ENCODE data around the gene MGAT4C.
"Not testable (repeated sequence)": the region's sequence is repeated elsewhere in the genome, so short reads cannot be mapped to it uniquely, and the experiment has no call there.

Gene MGAT4C

DNA sequence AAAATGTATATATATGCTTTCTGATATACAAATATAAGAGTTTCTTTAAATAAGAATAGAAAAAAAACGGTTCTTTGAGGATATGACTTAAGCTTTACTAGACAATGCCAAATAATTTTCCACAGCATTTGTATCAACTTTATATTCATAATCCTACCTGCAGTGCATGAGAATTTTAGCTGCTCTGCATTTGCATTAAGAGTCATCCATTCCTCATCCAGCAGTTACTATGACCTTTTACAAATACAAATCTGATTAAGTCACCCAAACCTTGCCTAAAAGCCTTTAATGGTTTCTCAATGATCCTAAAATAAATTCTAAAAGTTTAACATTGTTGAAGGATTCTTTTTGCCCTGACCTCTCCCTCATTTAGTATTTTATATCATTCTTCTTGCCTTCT is 116.5 kb downstream of the MGAT4C start:
- in situ Hi-C loops (cut with MboI; ENCODE audit: low sequenced_read_pairs) = no loop called here

DNA sequence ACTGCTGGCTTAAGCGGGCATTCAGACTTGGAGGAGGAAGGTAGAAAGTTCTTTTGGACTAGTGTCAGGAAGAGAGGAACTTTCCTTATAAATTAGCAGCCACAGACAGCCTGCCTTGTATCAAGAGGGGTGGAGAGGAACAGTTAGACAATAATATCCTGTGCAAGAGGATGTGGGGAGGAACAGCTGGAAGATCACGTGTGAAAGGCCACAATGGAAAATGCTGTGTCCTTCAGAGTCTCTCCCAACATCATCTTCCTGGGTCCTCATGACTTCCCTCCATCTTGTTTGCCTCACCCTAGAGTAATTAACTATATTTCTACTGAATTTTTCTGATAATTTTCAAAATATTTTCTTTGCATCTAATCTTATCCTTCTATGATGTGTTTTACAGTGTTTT is 117.4 kb downstream of the MGAT4C start:
- in situ Hi-C loops (cut with MboI; ENCODE audit: low sequenced_read_pairs) = no loop called here

DNA sequence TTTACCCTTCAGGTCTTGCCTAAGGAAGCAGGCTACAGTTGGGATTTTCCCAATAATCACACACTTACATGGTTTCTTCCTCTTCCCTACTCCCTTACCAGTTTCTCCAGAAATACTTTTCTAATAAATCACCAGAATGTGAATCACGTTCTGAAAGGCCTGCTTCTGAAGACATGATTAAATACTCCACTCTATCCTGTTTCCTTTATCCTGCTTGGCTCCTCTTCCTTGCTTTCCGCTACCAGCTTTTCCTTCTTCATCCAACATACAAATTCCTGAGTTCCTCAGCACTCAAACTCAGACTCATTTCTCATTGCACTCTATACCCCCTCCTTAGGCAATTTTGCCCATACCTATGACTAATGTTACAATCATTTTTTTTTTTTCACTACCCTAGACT is 118.3 kb downstream of the MGAT4C start:
- in situ Hi-C loops (cut with MboI; ENCODE audit: low sequenced_read_pairs) = no loop called here

DNA sequence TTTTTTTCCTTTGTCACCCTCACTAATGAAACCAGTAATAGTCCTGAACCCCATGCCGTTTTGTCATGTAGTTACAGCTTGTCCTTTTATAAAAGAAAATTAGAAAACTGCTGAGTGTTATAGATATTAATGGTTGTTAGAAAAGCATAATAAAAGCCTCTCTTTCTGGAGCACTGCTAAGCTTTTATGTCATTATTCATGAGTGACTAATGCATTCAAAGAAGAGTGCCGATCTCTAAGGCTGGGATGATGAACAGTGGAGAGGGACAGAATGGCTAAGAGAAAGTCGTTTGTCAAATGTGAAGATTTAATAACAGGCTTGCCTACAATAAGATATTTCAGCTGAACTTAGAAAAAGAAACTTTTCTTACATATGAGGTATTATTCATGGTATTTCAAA is 121.6 kb downstream of the MGAT4C start:
- in situ Hi-C loops (cut with MboI; ENCODE audit: low sequenced_read_pairs) = no loop called here

DNA sequence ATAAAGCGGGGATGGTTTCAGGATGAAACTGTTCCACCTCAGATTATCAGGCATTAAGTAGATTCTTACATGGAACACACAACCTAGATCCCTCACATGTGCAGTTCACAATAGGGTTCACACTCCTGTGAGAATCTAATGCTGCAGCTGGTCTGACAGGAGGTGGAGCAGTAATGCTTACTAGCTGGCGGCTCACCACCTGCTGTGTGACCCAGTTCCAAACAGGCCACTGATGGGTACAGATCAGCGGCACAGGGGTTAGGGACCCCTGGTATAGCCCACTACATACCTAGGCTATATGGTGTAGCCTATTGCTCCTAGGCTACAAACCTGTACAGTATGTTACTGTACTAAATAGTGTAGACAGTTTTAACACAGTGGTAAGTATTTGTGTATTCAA is 129.3 kb downstream of the MGAT4C start:
- in situ Hi-C loops (cut with MboI; ENCODE audit: low sequenced_read_pairs) = not testable (repeated sequence)

DNA sequence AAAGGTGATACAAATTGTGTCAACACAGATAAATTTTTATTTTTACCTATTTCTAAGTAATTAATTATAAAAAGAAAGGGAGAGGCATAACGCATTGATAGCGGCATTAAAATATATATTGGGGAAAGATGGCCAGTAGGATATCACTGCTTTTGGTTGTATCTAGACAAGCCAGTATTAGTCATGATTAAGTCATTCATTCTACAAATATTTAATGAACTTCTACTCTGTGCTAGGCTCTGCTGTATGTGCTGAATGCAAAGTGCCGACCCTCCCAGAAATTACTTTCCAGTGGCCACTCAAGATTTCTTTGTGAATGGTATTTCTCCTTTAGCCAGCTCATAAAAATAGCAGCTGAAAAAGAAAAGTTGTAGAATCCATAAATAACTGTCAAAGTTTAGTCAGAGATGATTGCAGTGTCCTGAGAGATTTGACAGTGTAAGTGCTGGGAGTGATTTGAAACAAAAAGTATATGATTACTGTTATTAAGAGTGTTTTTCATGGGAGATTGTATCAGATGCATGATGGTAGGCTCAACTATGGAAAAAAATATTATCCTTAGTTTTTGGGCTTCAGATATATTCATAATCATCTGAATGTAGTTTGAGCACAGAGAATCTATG is 133.2 kb downstream of the MGAT4C start:
- in situ Hi-C loops (cut with MboI; ENCODE audit: low sequenced_read_pairs) = no loop called here

DNA sequence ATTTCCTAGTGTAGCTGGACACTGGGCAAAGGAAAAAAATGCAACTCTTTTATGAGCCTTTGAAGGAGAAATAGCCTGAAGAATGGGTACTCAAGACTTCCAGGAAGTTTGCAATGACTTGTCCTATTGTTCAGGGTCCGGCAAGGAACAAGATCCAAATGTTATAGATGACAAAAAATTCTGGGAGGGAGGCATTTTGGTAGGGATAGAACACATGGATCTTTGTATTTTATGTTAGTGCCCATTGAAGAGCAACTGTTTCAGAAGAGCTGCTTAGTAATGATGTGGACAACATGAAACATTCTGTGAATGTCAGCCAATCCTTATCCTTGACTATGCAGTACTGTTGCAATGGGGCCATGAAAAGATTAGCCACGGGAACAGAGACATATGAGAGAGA is 138.0 kb downstream of the MGAT4C start:
- in situ Hi-C loops (cut with MboI; ENCODE audit: low sequenced_read_pairs) = no loop called here

DNA sequence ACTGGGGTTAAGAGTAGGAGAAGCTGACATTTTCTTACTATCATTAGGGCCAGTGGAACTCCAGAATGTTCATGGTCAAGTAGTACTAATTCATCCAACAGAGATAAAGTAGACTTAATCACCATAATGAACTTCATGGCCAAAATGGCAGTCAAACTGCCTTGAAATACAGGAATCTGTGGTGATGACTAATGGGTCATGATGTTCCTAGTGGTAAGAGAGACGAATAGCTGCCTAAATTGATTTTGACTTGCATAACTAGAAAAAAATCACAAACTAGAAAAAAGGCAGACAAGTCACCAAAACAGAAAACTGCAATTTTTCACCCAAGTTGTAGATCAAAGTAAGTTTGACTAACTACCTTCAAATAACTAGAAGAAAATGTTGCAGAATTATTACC is 138.5 kb downstream of the MGAT4C start:
- in situ Hi-C loops (cut with MboI; ENCODE audit: low sequenced_read_pairs) = no loop called here

DNA sequence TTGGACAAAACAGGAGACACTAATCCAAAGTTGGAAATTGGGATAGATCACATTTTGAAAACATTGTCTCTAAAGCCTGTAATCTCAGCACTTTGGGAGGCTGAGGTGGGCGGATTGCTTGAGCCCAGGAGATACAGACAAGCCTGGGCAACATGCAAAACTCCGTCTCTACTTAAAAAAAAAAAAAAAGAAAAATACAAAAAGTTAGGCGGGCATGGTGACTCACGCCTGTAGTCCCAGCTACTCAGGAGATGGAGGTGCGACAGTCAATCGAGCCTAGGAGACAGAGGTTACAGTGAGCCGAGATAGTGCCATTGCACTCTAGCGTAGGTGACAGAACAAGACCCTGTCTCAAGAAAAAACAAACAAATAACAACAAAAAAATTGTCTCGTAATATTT is 152.1 kb downstream of the MGAT4C start:
- in situ Hi-C loops (cut with MboI; ENCODE audit: low sequenced_read_pairs) = no loop called here

DNA sequence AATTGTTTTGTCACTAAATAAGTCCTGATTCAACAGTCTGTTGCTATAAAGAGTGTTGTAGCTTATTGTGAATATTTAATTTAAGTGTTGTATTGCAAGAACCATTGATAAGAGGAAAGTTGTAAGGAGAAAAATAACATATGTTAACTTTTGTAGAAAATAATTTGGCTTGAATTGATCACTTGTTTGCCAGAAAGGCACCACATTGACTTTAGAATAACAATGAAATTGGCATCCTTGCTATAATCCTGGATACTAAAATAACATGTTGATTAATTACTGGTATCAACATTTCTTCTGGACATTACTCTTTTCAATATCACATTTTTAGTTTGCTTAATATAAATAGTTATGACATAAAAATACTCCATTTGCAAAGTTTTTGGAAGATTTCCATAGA is 159.0 kb downstream of the MGAT4C start:
- in situ Hi-C loops (cut with MboI; ENCODE audit: low sequenced_read_pairs) = no loop called here

DNA sequence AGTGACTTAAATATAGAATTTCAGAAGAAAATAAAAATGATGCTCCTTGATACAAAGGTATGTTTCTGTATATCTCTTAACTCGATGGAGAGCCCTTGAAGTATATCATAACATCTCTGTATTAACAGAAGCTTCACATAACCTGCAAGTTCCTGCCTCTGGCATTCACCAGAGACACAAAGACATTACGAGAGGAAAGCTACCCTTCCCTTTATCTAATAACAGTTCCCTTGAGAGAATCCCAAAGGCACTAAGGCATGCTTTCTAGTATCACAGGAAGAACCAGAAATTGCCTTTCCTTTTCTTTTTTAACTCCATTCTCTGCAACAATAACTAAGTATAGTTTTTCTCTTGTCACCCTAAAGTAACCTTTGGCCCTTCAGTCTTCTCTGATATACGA is 164.5 kb downstream of the MGAT4C start:
- in situ Hi-C loops (cut with MboI; ENCODE audit: low sequenced_read_pairs) = no loop called here

DNA sequence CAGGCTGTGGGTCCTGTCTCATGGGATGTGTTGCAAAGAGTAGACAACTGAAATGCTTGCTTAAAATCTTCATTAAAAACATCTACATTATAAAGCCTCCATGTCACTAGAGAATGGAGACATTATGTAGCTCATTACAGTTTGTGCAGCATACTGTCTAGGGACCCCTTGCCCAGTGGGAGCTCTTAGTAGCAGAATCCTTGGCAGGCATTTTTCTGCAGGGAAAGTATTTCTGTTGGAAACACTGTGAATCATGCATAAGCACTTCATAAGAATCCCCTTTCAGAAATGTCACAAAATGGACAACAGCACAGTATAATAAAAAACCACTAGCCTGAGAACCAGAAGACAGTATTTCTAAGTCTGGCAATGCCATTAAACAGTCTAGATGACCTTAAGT is 174.3 kb downstream of the MGAT4C start:
- in situ Hi-C loops (cut with MboI; ENCODE audit: low sequenced_read_pairs) = no loop called here

DNA sequence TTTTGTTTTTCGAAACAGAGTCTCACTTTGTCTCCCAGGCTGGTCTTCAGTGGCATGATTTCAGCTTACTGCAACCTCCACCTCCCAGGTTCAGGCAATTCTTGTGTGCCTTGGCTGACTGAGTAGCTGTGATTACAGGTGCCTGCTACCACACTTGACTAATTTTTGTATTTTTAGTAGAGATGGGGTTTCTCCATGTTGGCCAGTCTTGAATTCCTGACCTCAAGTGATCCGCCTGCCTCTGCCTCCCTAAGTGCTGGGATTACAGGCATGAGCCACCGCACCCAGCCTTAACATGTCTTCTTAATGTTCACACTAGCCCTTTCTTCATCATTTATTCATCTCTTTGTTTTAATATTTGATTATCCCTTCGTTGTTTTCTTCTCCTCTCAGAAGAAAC is 197.1 kb downstream of the MGAT4C start:
- in situ Hi-C loops (cut with MboI; ENCODE audit: low sequenced_read_pairs) = not testable (repeated sequence)

DNA sequence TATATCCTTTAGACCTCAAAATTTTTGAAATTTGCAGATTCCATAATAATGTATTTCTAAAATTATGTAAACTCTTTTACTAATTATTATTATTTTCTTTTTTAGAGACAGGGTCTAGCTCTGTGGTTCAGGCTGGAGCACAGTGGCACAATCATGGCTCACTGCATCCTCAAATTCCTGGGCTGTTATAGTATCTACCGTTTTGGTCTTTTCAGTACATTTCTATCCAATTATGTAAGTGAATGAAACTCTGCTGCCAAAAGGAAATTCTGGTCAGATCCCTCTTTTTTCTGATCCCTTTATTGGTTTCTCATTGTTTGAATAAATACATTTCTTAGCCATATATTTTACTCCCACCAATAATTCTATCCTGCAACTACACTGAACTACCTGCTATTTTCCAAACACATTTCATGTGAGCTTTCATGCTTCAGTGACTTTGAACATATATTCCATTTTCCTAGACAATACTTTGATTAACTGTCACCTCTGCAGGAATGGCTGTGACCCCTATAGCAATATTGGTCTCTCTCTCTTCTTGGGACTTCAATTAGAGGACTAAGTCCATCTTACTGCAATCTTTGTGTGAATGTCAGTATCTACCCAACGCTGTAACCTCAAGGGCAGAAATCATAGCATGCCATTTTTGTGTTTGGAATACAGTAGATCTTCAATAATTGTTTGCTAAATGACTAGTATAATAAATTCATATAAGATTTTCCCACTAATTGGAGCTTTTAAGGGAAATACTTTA is 198.9 kb downstream of the MGAT4C start:
- in situ Hi-C loops (cut with MboI; ENCODE audit: low sequenced_read_pairs) = no loop called here

DNA sequence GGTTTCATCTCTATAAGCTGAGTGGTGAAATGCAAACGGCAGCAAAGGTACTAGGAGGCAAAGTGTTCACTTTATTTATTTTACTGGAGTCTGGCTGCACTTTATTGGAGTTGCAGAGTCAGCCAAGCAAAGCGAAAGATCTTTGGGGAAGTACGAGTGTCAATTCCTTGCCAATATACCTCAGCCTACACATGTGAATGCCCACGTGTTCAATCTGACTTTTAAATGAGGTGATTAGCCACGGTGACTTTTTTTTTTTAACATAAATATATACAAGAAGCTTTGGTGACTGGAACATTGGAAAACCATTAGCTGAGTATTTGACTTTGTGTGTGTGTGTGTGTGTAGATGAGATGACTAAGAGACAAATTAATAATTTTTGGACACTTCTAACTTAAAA is 203.3 kb downstream of the MGAT4C start:
- in situ Hi-C loops (cut with MboI; ENCODE audit: low sequenced_read_pairs) = no loop called here

DNA sequence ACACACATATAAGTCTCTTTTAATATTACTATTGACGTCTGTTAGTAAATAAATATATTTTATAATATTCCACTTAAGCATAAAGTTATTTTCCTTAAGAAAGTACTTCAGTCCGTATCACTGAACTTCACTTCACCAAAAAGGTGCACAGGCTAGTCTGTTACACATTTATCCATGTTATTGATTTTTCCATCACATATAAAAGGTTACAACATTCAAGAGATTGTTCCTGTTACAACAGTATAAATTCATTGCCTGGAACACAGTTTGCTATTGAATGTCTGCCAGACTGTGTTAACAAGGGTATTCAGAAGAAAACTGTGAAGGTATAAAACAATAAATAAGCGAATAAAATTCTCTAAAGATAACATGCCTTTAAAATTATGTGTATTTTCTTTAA is 206.2 kb downstream of the MGAT4C start:
- in situ Hi-C loops (cut with MboI; ENCODE audit: low sequenced_read_pairs) = no loop called here

DNA sequence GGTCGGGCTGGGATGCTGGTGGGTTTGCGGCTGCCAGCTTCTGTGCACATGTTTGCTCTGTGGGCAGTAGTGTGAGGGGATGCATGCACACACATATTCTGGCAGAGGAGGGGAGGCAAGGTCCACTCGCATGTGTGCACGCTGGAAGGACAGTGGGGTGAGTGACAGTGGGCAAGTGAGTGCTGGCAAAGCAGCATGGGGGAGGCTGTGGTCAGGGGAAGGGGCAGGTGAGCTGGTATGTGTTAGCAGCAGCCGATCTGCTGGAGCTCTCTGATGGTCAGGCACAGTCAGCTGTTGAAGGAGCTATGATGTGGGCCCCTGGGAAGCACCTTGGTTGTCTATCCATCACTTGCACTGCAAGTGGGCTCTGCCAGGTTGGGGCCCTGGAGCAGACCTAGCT is 211.8 kb downstream of the MGAT4C start:
- in situ Hi-C loops (cut with MboI; ENCODE audit: low sequenced_read_pairs) = no loop called here

DNA sequence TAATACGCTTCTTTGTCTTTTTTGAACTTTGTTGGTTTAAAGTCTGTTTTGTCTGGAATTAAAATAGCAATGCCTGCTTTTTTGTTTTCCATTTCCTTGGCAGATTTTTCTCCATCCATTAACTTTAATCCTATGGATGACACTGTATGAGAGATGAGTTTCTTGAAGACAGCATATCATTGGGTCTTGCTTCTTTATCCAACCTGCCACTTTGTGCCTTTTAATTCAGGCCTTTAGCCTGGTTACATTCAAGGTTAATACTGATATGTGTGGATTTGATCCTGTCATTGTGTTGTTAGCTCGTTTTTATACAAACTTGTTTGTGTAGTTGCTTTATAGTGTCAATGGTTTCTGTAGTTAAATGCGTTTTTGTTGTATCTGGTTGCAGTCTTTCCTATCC is 214.1 kb downstream of the MGAT4C start:
- in situ Hi-C loops (cut with MboI; ENCODE audit: low sequenced_read_pairs) = no loop called here

DNA sequence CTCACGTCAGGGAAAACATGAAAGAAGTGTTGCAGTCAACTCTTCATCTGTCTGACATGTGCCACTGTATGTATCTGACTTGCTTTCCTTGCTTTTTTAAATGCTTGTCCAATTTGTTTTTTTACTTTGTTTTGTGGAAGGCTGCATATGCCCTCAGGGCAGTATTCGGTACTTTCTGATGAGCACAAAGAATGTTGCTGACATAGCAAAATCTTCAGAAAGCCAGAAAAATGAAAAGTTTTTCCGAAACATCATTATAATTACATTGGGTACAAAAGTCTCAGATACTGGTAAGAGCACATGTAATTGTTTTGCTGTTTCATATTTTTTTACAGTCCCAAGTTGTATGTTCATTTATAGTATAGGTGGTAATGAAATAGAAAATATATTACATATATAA is 237.8 kb downstream of the MGAT4C start:
- in situ Hi-C loops (cut with MboI; ENCODE audit: low sequenced_read_pairs) = no loop called here

DNA sequence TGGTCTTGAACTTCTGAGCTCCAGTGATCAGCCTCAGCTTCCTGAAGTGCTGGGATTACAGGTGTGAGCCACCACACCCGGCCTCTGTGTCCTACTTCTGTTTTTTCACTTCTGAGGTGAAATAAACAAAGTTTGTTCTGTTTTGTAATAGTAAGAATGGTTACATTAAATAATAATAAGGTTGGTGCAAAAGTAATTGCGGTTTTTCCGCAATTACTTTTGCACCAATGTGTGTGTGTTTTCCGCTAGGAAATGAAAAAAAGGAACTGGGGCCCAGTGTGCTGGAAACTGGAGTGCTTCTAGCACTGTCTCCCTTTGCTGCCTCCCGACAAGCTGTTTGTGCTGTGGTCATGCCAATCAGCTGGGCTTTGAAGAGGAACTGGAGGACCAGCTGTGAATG is 241.2 kb downstream of the MGAT4C start:
- in situ Hi-C loops (cut with MboI; ENCODE audit: low sequenced_read_pairs) = no loop called here

DNA sequence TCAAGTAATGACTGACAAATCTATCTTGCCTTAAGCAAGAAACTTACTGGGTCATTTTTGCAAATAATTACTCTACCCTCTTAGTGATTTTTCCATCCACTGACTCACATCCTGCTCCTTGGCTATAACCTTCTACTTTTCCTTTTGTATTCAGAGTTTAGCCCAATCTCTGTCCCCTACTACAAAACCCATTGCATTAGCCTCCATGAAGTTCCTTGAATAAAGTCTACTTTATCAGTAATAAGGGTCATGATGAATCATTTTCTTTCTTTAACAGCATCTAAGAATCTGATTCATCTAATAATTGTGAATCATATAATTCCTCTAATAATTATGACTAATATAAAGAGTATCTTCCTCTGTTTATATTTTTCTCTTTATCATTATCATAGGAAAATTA is 249.5 kb downstream of the MGAT4C start:
- in situ Hi-C loops (cut with MboI; ENCODE audit: low sequenced_read_pairs) = no loop called here

DNA sequence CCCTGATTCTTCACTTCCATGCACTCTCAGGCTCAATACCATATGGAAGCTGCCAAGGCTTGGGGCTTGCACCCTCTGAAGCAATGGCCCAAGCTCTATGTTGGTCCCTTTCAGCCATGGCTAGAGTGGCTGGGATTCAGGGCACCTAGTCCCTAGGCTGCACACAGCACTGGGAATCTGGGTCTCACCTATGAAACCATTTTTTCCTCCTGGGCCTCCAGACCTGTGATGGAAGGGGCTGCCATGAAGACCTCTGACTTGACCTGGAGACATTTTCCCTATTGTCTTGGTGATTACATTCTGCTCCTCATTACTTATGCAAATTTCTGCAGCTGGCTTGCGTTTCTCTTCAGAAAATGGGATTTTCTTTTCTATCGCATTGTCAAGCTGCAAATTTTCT is 258.1 kb downstream of the MGAT4C start:
- in situ Hi-C loops (cut with MboI; ENCODE audit: low sequenced_read_pairs) = no loop called here

DNA sequence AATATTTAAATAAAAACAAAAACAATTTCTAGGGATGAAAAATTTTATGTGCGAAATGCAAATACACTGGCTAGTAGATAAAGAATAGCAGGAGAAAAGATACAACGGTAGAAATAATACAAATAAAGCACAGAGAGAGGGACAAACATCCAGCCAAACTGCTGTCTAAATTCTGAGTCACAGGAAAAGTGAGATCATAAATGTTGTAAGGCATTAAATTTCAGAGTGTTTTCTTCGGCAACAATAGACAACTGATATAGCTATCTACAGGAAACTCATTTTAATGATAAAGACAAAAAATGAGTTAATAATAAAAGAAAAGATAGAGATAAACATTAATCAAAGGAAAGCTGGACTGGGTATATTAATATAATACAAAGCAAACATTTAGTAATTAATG is 259.9 kb downstream of the MGAT4C start:
- in situ Hi-C loops (cut with MboI; ENCODE audit: low sequenced_read_pairs) = no loop called here
